ENCODE results near the gene FLNB.

The FLNB gene

DNA sequence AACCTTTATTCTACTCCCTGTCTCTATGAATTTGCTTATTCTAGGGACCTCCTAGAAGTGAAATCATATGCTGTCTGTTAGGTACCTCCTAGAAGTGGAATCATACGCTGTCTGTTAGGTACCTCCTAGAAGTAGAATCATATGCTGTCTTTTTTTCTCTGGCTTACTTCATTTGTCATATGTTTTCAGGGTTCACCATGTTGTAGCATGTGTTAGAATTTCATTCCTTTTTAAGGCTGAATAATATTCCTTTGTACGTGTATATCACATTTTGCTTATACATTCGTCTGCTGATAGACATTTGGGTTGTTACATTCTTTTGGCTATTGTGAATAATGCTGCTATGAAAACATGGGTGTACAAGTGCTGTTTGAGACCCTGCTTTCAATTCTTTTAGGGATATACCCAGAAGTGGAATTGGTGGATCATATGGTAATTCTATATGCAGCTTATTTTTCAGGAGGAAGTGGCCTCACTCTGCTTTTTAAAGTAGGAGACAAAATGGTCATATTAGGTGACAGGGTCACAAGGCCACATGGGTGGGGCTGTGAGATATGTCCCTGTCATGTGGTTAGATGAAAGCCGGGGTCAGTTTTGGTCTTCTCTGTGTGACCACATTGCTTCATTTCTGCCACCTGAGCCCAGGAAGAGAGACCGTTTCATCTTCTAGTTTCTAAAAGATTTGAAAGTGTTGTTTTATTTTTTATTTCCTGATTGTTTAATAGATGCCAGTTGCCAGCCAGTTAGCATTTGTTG is 76.7 kb downstream of the FLNB start:
- no peak for DNase-seq

DNA sequence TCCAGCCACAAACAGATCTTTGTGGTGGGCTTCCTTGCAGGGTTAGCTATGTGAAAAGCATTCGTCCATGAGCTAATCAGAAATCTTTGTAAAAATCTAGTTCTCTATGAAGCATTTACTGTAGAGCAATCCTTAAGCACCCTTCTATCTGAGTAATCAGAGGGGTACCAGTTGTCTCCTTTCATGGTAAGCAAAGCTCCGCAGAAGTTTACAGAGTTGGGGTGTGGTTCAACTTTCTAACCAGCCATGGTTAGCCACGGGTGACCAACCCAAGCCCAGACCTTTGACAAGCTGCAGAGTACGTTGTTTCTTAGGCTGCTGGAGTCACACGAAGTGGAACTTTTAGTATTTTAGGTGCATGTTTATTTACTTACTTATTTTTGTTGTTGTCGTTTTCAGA is 77.4 kb downstream of the FLNB start:
- no peak for DNase-seq

DNA sequence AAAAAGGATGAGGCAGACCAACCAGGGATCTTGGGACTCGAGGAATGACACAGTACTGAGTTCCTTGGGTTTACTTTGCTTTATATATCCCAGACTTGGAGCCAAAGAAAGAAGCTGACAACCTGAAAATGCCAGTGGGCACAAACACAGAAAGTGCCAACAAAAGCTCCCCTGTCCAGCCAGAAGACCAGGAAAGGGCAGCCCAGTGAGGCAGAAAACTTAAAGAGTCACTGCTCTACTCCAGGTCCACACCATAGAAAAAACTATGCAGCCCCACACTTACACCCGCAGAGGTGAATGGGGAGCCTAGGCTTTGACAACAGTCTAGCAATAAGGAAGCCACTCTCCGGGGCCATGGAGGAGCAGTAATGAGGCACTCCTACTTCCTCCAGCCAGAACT is 80.3 kb downstream of the FLNB start:
- DNase-seq = no peak

DNA sequence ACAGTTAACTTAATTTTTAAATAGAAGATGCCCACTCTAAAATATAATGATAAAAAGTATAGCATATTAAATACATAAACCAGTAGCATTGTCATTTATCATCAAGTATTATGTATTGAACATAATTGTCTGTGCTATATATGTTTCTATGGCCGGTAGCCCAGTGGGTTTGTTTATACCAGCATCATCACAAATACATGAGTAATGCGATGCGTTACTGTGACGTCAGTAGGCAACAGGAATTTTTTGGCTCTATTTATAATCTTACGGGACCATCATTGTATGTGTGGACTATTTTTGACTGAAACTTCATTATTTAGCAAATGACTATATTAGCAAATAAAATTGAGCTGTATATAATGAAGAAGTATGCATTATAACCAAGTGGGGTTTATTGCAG is 82.1 kb downstream of the FLNB start:
- DNase-seq = no peak

DNA sequence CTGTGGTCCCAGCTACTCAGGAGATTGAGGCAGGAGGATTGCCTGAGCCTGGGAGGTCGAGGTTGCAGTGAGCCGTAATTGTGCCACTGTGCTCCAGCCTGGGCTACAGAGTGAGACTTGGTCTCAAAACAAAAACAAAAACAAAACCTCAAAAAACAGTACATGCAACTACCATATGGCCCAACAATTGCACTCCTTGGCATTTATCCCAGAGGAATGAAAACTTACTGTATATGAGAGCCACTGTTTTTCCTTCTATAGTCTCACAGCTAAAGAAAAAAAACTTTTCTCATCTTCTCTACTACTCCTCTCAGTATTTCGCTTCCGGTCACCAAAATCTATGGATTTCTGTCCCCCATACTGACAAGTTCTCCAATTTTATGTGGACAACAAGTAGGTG is 84.3 kb downstream of the FLNB start:
- DNase-seq = no peak

DNA sequence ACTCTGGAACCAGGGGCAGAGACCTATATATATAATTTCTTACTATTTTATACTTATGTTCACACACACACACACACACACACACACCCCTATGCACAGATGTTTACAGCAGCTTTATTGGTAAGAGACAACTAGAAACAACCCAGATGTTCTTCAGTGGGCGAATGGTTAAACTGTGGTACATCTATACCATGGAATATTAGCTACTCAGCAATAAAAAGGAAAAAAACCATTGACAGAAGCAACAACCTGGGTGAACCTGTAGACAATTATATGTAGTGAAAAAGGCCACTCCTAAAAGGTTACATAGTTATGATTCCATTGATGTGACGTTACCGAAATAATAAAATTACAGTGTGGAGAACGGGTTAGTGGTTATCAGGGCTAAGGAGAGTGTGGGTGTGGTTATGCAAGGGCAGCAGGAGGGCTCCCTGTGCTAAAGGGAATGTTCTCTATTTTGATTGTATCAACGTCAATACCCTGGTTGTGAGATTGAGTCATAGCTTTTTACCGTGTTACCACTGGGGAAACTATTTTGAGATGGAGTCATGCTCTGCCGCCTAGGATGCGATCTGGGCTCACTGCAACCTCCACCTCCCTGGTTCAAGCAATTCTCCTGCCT is 85.5 kb downstream of the FLNB start:
- no peak for DNase-seq

DNA sequence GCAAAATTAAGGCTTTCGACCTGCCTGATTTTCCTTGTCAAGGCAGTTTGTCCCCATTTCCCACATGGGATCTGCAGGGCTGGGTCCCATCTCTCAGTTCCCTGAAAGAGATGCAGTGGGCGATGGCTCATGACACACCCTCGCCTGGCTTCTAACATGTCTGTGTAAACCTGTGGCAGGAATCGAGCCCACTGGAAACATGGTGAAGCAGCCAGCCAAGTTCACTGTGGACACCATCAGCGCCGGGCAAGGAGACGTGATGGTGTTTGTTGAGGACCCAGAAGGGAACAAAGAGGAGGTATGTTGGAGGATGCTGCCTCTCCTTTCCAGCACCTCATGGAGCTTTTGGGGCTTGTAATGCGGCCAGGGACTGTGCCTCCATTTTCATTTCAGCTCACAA is 86.4 kb downstream of the FLNB start:
- no peak for DNase-seq

DNA sequence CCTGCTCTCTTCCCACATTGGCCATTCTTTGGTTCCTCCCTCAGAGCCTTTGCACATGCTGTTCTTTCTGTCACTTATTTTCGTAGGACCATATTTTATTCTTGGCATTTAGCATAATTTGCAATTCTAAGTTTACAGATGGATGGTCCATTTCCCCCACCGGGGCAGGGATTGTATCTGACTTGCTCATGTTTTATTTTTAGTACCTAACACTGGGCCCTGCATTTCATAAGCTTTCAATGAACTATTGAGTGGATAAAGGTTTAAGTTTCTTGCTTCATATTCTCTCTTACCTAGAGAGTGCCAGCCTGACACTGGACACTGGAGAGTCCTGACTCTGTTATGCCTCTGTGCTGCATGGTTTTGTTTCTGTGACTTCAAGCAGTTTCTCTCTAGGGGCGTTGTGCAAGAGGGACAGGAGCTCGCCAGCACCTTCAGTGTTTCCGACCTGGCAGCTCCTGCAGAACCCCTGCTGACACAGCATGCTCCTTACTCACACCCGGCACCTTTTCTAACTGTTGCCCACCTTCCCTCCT is 87.4 kb downstream of the FLNB start:
- no peak for DNase-seq

DNA sequence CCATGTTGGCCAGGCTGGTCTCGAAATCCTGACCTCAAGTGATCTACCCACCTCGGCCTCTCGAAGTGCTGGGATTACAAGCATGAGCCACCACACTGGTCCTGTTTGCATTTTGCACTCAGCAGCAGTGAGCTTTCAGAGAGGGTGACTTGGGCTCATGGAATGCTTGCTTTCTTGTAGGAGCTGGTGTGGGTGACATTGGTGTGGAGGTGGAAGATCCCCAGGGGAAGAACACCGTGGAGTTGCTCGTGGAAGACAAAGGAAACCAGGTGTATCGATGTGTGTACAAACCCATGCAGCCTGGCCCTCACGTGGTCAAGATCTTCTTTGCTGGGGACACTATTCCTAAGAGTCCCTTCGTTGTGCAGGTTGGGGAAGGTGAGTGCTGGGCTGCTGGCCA is 90.3 kb downstream of the FLNB start:
- no peak for DNase-seq

DNA sequence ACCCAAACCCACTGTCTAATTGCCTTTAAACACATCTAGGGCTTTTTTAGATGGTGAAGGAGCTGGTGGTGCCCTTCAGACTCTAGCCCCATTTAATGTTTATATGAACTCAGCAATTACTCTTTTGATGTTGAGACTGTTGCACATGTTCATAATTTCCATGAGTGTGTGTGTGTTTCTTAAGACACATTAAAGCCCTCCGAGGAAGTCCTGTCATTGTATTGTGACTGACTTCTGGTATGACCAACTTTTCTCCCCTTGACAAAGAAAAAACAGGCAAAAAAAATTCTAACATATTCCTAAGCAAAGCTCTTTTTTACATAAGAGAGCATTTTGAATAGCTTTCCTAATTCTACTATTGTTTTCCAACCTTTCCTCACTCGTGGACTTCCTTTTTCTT is 91.6 kb downstream of the FLNB start:
- no peak for DNase-seq

DNA sequence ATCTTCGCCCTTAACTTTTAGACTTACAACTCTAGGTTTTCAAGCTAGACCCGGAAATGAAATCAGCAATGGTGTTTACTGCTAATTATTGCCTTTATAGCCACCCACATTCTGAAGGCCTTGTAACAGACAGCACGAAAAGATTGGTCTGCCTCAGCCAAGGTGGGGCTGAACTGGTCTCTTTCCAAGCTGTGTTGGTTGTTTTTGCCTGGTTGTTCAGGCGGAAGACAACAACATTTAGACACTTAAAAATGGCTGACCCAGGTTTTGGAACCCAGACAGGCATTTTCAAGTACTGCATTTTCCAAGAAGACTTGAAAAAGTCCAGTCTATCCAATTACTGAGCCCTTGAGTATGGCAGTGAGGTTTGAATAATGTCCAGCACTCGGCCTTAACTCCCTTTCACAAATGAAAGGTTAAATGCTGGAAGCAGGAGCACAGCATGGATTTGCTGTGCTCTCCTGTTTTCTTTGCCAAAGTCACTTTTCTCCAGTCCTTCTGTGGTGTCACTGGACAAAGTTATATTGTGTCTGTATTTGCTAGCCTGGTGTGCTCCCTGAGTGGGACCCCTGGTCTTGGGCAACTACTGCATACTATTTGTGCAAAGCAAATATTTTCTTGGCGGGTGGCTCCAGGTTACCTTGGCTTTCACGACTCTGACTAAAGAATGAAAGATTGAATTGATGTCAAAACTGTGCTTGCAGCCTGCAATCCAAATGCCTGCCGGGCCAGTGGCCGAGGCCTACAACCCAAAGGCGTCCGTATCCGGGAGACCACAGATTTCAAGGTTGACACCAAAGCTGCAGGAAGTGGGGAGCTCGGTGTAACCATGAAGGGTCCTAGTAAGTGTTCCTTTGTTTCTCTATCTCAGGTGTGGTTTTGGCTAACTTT is 93.5 kb downstream of the FLNB start:
- no peak for DNase-seq

DNA sequence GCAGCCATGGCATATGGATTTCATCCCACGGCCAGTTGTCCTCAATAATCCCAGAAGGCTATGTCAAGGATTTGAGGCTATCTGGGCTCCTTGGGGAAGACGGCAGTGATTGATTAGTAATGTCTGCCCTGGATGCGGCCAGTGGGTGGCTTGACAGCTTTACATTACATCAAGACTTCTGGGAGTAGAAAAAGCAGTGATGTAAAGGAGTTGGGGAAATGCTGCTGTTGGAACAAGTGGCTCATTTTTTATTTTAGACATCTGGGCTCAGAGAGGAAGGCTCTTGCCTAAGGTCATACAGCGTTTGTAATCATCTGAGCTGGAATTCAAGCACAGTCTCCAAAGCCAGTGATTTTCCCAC is 94.1 kb downstream of the FLNB start:
- no peak for DNase-seq

DNA sequence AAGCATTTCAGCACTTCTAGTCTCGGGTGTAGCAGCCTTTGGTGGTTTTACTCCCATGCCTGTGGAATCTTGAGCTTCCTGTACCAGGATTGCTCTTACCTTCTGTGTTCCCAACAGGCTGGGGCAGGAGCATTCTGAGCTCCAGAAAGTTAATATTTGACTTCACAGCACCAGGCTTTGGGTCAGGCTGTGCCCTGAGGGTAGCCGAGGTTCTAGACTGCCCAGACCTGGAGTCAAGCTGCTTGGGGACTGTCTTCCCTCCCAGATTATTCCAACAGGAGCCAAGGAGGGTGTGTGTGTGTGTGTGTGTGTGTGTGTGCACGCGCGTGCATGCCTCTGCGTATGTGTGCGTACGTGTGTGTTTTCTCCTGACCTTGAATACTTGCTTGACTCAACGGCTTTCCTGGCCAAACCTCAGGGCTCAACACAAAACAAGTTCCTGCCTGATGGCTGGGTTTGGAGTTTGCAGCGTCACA is 94.8 kb downstream of the FLNB start:
- no peak for DNase-seq

DNA sequence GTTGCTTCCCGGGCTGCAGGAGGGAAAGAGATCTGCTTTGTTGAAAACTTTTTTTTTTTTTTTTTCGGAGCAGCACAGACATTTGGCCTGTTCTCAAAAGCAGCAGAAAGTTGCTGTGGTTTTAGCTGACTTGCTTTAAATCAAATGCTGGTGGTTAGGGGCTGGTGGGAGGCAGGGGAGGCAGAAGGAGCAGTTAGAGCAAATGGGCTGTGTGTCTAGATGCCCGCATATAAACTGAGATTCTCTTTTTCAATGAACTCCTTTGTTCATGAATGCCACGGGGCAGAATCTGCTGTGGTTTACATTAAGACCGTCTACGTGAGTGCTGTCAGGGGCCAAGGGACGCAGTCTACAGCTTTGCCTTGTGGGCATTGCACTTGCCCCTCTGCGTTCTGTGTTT is 95.9 kb downstream of the FLNB start:
- no peak for DNase-seq

DNA sequence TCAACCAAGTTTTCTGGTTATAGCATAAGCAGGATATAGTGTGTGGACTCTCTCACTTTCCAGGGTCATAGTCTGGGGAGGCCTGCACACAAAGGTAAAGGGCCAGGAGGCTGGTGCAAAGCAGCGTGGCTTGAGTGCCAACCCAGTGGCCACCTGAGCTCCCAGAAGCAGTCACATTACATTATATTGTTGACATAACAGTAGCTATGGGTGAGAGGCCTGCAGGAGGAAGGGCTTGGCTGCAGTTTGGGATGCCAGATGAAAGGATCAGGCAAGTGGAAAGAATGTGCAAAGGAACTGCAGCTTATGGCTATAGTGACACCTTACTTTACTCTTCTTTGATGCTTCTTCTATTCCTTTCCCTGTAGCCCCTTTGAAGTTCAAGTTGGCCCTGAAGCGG is 96.5 kb downstream of the FLNB start:
- DNase-seq = no peak

DNA sequence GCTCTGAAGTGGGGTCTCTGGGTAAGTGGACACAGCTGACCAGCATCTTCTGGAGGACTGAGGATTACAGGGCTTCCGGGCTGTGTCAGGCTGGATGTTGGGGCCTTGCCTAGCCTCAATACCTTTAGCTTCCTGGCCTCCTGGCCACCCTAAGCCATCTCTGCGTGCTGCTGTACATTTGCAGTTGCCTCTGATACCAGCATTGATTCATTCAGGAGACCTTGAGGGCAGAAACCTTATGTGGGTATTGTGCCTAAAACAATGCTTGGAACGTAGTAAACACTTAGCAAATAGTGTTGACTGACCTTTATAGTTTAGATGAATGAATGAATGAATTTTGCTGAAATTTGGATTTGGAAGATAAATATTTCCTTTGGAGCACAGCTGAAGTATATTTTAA is 97.0 kb downstream of the FLNB start:
- DNase-seq = no peak

DNA sequence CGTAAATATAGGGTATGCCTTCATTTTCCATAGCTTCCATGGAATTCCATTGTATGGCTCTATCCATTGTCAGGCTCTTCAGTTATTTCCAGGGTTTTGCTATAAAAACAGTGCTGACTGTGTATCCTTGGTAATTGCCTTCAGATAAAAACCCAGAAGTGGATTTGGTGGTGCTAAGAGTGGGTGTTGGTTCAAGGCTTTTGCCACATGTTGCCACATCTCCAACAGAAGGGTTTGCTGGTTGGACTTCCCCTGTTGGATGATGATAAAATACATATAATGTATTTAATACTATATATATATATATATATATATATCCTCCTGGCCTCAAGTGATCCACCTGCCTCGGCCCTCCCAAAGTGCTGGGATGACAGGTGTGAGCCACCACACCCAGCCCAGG is 97.8 kb downstream of the FLNB start:
- DNase-seq = no peak

DNA sequence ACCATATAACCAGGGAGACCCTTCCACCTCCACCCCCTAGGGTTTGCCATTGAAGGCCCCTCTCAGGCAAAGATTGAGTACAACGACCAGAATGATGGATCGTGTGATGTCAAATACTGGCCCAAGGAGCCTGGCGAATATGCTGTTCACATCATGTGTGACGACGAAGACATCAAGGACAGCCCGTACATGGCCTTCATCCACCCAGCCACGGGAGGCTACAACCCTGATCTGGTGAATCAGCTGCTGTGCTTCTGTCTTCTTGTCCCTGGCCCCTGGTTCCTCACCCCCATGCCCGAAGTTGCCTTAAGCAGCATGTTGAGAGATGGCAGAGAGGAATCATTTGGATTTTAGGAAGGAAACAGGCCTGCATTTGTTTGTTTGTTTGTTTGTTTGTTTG is 98.4 kb downstream of the FLNB start:
- no peak for DNase-seq

DNA sequence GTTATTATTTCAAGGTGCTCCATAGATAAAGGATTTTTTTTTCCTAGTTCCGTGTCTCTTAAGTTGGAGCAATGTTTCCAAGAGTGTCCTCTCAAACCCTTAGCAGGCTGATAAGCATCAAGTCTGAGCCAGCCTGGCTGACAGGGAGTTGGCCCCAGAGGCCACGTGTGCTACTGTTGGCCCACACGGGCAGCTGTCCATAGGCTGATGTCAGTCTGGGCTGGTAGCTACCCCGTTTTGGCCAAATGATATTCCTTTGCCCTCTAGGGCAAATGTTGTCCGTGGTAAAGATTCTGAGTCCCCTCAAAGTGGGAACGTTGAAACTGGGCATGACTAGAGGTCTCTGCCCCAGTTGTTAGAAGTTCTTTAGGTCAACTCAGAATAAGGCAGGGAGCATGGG is 99.4 kb downstream of the FLNB start:
- no peak for DNase-seq

DNA sequence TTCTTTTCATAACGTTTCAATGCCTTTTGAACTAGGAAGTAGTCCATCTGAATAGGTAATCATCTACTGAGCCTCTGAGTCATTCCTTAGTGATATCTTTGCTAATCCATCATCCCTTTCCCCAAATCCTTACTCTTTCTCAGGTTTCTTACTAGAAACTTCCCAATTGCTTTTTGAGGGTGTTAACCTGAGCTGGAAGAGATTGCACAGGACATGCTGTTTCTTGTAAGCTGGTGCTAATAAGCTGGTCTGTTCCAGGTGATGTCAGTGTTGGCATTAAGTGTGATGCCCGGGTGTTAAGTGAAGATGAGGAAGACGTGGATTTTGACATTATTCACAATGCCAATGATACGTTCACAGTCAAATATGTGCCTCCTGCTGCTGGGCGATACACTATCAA is 101.5 kb downstream of the FLNB start:
- DNase-seq = no peak

DNA sequence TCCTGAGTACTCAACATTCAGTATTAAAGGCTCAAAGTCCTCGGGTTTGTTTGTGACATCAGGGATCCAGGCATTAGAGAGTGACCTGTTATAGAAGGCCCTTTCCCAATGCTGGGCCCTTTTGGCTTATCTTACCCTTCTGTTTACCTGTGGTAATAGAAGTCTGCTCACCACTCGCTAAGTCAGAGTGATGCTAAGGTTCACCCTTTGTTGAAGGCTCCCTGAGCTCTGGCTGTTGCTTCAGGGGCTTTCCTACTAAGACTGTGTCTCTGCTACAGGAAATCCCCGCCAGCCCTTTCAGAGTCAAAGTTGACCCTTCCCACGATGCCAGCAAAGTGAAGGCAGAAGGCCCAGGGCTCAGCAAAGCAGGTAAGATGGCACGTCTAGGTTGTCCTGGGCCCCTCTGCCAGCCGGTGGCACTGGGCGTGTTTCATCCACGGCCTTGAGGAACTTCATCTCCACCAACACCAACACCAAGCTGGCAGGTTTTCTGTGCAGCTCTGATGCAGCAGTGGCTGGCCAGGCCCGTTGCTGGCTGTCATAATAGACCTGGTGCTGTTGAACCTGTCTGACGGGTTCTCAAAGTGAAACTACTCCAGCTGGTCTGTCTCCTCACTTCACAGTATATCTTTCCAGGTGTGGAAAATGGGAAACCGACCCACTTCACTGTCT is 103.4 kb downstream of the FLNB start:
- DNase-seq = no peak

DNA sequence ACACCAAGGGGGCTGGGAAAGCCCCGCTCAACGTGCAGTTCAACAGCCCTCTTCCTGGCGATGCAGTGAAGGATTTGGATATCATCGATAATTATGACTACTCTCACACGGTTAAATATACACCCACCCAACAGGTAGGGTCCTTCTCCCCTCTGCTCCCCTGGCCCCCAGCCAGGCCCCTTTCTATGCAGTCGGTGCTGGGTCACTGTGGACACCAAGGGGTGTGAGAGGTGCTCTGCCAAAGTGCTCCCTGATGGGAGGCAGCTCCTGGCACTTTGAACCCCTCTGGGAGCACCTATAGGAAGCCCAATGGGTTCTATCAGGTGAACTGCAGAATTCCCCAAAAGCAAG is 103.9 kb downstream of the FLNB start:
- DNase-seq = no peak

DNA sequence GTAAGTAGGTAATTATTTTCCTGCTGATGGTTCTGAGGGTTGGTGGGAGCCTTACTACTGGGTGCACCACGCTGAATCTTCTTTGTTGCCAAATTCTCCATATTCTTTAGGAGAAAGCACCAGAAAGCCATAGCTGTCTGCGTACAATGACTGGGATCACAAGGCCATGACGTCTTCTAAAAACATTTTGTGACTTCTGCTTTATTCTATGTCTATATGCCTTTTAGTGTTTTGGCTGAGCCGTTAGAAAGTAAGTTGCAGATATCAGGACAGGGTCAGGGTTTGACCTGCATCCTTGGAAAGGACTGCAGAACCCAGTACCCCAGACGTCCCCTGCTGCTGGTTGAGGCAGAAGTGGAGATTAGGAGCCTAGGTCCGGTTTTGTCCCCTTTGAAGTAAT is 107.0 kb downstream of the FLNB start:
- DNase-seq = no peak

Data from CD4-positive, alpha-beta T cell treated with Interleukin-6 for 4 hours (primary cell).